Measurements from ENCODE around the gene ESPN. TPM values are rescaled to one million over a fixed set of nuclear protein-coding genes. Genes with fewer than 3 reads are reported as not detected.

The ESPN gene
- total RNA-seq, 2 experiments from 2014 or later, result 0.83 to 1.5 TPM

- CTCF ChIA-PET, result interaction anchor here (0.8 to 2.9 kb wide), 8 partner anchors 8 to 39 kb away, joined by 3 to 12 read pairs (median 4); no protein-coding TSS in a partner anchor
- intact Hi-C loops (cut with micrococcal nuclease), result loop anchor here (5.0 kb wide), 1 partner anchor 265 kb away; the partner anchor contains the start of gene RPL22
- H3K4me3 Mint-ChIP-seq, result peak overlapping the region; percentile 15
Observed at GRCh38 chr1:6462412-6463119, 38.0 kb downstream of the ESPN start.

GRCh38 chr1:6463120-6463412, 38.5 kb downstream of the ESPN start:
- DNase-seq, result no peak
- Mint-ChIP-seq H3K27ac (peak overlapping the region; percentile 79), H3K36me3 (peaks cover 35% of the 10 kb centered on the region), H3K4me1 (ENCODE audit: low read depth) (peaks cover 58% of the 10 kb centered on the region), H3K9me3 (no peaks in the 10 kb centered on the region), H3K27me3 (no peaks in the 10 kb centered on the region), H3K4me3 (peak overlapping the region; percentile 37)
- CTCF ChIA-PET, result interaction anchor here (0.8 to 2.9 kb wide), 12 partner anchors 8 to 58 kb away, joined by 3 to 12 read pairs (median 5); no protein-coding TSS in a partner anchor
- intact Hi-C loops (cut with micrococcal nuclease), result loop anchor here (5.0 kb wide), 1 partner anchor 266 kb away; the partner anchor contains the start of gene RPL22
- POLR2A ChIA-PET, result no interaction called here

More at GRCh38 chr1:6462412-6463119, 38.0 kb downstream of the ESPN start:
- Mint-ChIP-seq H3K27ac (peak overlapping the region; percentile 81), H3K4me1 (ENCODE audit: low read depth) (peaks cover 58% of the 10 kb centered on the region), H3K36me3 (peaks cover 35% of the 10 kb centered on the region), H3K27me3 (no peaks in the 10 kb centered on the region), H3K9me3 (no peaks in the 10 kb centered on the region)
- DNase-seq, result no peak
- POLR2A ChIA-PET, result no interaction called here

GRCh38 chr1:6464514-6464836, 39.9 kb downstream of the ESPN start:
- Mint-ChIP-seq H3K9me3 (no peaks in the 10 kb centered on the region), H3K36me3 (peaks cover 35% of the 10 kb centered on the region), H3K4me1 (ENCODE audit: low read depth) (peaks cover 54% of the 10 kb centered on the region), H3K4me3 (peak overlapping the region; percentile 82), H3K27me3 (no peaks in the 10 kb centered on the region), H3K27ac (peak overlapping the region; percentile 83)
- ChIA-PET CTCF (interaction anchor here (1.1 to 2.9 kb wide), 7 partner anchors 9 to 90 kb away, joined by 3 to 12 read pairs (median 9); partner anchors contain the start of genes NOL9 and TAS1R1), POLR2A (no interaction called here)
- peak; percentile 83 for DNase-seq
- intact Hi-C loops (cut with micrococcal nuclease), result loop anchor here (1.0 to 5.0 kb wide), 4 partner anchors 26 to 267 kb away; partner anchors contain the start of genes ACOT7 and RPL22

GRCh38 chr1:6464915-6465314, 40.3 kb downstream of the ESPN start:
- POLR2A ChIA-PET, result no interaction called here
- Mint-ChIP-seq H3K27ac (peak overlapping the region; percentile 83), H3K27me3 (no peaks in the 10 kb centered on the region), H3K36me3 (peaks cover 35% of the 10 kb centered on the region), H3K9me3 (no peaks in the 10 kb centered on the region), H3K4me3 (peak overlapping the region; percentile 82), H3K4me1 (ENCODE audit: low read depth) (peaks cover 51% of the 10 kb centered on the region)
- CTCF ChIA-PET, result interaction anchor here (1.1 to 2.9 kb wide), 6 partner anchors 8 to 90 kb away, joined by 3 to 12 read pairs (median 7); partner anchors contain the start of genes NOL9 and TAS1R1
- DNase-seq, result no peak
- intact Hi-C loops (cut with micrococcal nuclease), result loop anchor here (1.0 to 5.0 kb wide), 4 partner anchors 25 to 268 kb away; partner anchors contain the start of genes ACOT7 and RPL22

- CTCF ChIA-PET, result interaction anchor here (1.1 to 3.4 kb wide), 6 partner anchors 12 to 219 kb away, joined by 3 to 18 read pairs (median 8); partner anchors contain the start of genes NOL9 and TAS1R1
- POLR2A ChIA-PET, result no interaction called here
Observed at GRCh38 chr1:6465461-6466005, 41.0 kb downstream of the ESPN start.

GRCh38 chr1:6466023-6466422, 41.4 kb downstream of the ESPN start, which contains the start of gene TNFRSF25:
Gene TNFRSF25, minus strand, starts transcription at chr1:6466173. Its CDS starts 66 bp downstream, at chr1:6466107.
- peaks cover 41% of the 10 kb centered on the region for H3K4me1 Mint-ChIP-seq (ENCODE audit: low read depth)
- POLR2A ChIA-PET, result no interaction called here
- H3K36me3 Mint-ChIP-seq, result peaks cover 28% of the 10 kb centered on the region
- CTCF ChIA-PET, result interaction anchor here (0.6 to 3.4 kb wide), 9 partner anchors 10 to 219 kb away, joined by 3 to 18 read pairs (median 6); no protein-coding TSS in a partner anchor
- H3K9me3 Mint-ChIP-seq, result no peaks in the 10 kb centered on the region
- peak; percentile 68 for DNase-seq
- H3K27ac Mint-ChIP-seq, result peak within 1 kb of the TSS; percentile 83
- intact Hi-C loops (cut with micrococcal nuclease), result no loop called here
- peak within 1 kb of the TSS; percentile 82 for H3K4me3 Mint-ChIP-seq
- no peaks in the 10 kb centered on the region for H3K27me3 Mint-ChIP-seq

More at GRCh38 chr1:6465461-6466005, 41.0 kb downstream of the ESPN start:
- DNase-seq, result peak; percentile 64
- Mint-ChIP-seq H3K4me1 (ENCODE audit: low read depth) (peaks cover 46% of the 10 kb centered on the region), H3K27me3 (no peaks in the 10 kb centered on the region), H3K36me3 (peaks cover 33% of the 10 kb centered on the region), H3K4me3 (peak overlapping the region; percentile 82), H3K9me3 (no peaks in the 10 kb centered on the region), H3K27ac (peak overlapping the region; percentile 83)
- intact Hi-C loops (cut with micrococcal nuclease), result loop anchor here (2.0 kb wide), 2 partner anchors 27 to 73 kb away; partner anchors contain the start of gene ACOT7

GRCh38 chr1:6466751-6467150, 42.2 kb downstream of the ESPN start:
- Mint-ChIP-seq H3K27ac (peak overlapping the region; percentile 76), H3K36me3 (peaks cover 23% of the 10 kb centered on the region), H3K4me3 (peak overlapping the region; percentile 82), H3K27me3 (no peaks in the 10 kb centered on the region), H3K9me3 (no peaks in the 10 kb centered on the region), H3K4me1 (ENCODE audit: low read depth) (peaks cover 36% of the 10 kb centered on the region)
- ChIA-PET CTCF (interaction anchor here (0.6 to 3.4 kb wide), 9 partner anchors 9 to 220 kb away, joined by 3 to 18 read pairs (median 6); no protein-coding TSS in a partner anchor), POLR2A (no interaction called here)
- intact Hi-C loops (cut with micrococcal nuclease), result no loop called here
- no peak for DNase-seq

GRCh38 chr1:6467224-6467623, 42.6 kb downstream of the ESPN start:
- intact Hi-C loops (cut with micrococcal nuclease), result no loop called here
- Mint-ChIP-seq H3K36me3 (peaks cover 18% of the 10 kb centered on the region), H3K27me3 (no peaks in the 10 kb centered on the region), H3K4me3 (no peak overlapping the region), H3K4me1 (ENCODE audit: low read depth) (peaks cover 31% of the 10 kb centered on the region), H3K27ac (peak overlapping the region; percentile 28), H3K9me3 (no peaks in the 10 kb centered on the region)
- DNase-seq, result no peak
- POLR2A ChIA-PET, result no interaction called here
- CTCF ChIA-PET, result interaction anchor here (0.9 to 3.4 kb wide), 7 partner anchors 10 to 221 kb away, joined by 3 to 18 read pairs (median 6); no protein-coding TSS in a partner anchor

GRCh38 chr1:6467744-6468688, 43.4 kb downstream of the ESPN start:
- ChIA-PET CTCF (interaction anchor here (0.9 to 3.4 kb wide), 6 partner anchors 10 to 221 kb away, joined by 3 to 18 read pairs (median 8); no protein-coding TSS in a partner anchor), POLR2A (no interaction called here)
- DNase-seq, result no peak
- H3K36me3 Mint-ChIP-seq, result peaks cover 10% of the 10 kb centered on the region
- no peak overlapping the region for H3K4me3 Mint-ChIP-seq
- H3K9me3 Mint-ChIP-seq, result no peaks in the 10 kb centered on the region
- H3K4me1 Mint-ChIP-seq (ENCODE audit: low read depth), result peaks cover 23% of the 10 kb centered on the region
- no peaks in the 10 kb centered on the region for H3K27me3 Mint-ChIP-seq
- H3K27ac Mint-ChIP-seq, result no peak overlapping the region
- intact Hi-C loops (cut with micrococcal nuclease), result no loop called here

- H3K36me3 Mint-ChIP-seq, result peaks cover 6% of the 10 kb centered on the region
- CTCF ChIA-PET, result interaction anchor here (1.4 to 3.4 kb wide), 3 partner anchors 20 to 222 kb away, joined by 5 to 14 read pairs (median 5); no protein-coding TSS in a partner anchor
- POLR2A ChIA-PET, result no interaction called here
- H3K4me1 Mint-ChIP-seq (ENCODE audit: low read depth), result peaks cover 15% of the 10 kb centered on the region
- H3K4me3 Mint-ChIP-seq, result no peak overlapping the region
- no peak overlapping the region for H3K27ac Mint-ChIP-seq
- no peaks in the 10 kb centered on the region for H3K27me3 Mint-ChIP-seq
- no peaks in the 10 kb centered on the region for H3K9me3 Mint-ChIP-seq
- intact Hi-C loops (cut with micrococcal nuclease), result no loop called here
- no peak for DNase-seq
Observed at GRCh38 chr1:6468729-6469461, 44.3 kb downstream of the ESPN start.
